HG02798 (cell line): Measurements from ENCODE around the gene ENDOV.

Experiments used
- ATAC-seq: cut with Tn5 transposase; IDR thresholded peaks from one replicate; pipeline ENCODE4 v1.9.1; 2021; ENCODE audit warnings: mild to moderate bottlenecking; ENCODE audit not compliant: unreplicated experiment, poor library complexity

The ENDOV gene

DNA sequence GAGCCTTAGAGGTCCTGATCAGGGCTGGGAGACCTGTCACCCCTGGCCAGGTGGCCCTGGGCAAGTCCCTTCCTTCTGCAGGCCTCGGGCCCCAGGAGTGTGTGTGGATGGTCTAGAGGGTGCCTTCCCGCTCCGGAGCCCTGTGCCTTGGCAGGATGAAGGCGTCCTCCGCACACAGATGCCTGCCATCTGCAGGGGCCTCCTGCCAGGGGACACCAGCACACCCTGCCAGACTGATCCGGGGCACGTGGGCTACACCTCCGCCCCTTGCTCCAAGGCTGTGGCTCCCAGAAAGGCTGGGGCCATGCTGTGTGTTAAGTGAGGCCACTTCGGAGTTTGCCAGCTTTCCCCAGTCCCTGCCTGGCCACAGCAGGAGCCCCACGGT lies 30.8 kb downstream of the ENDOV start:
- ATAC-seq = no peak

DNA sequence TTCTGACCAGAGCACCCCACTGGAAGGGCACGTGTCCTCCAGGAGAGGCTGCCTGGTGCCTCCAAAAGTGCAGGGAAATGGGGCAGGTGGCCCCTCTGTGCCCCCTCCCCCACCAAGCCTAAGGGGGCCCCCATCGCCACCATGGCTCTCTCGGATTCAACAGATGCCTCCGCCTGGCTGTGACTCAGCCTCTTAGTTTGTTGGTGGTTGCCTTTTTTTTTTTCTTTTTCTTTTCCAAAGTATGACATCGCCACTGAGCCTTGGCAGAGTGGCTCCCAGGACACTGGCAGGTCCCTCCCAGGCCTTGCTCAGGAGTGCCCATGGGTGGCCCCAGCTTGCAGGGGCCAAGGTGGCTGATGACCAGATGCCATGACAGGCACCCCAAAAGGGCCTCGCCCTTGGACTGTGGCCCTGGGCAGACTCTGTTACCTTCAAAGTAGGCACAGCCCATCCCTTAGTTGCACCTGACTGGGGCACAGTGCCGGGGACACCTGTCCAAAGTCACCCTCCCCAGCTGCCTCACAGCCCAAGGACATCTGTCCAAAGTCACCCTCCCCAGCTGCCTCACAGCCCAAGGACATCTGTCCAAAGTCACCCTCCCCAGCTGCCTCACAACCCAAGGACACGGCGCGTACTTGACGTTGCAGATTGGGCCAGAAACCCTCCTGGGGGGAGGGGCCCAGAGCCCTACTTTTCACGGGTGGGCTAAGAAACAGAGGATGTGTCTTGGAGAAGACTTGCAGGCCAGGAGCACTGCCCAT lies 31.9 kb downstream of the ENDOV start:
- no peak for ATAC-seq

DNA sequence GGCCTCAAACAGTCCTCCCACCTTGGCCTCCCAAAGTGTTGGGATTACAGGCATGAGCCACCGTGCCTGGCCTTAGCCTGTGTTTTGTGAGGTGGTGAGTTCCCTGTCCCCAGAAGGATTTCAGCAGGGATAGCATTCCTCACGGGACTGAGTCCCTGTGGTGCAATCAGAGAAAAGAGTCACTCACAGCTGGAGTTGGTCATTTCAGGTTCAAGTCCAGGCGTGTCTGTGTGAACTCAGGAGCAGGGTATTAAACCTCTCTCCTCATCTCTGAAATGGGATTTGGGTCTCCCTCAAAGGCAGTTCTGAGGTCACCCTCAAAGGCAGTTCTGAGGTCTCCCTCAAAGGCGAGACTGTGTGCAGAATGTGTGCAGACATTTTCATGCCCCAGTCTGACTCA lies 32.8 kb downstream of the ENDOV start:
- ATAC-seq = no peak

DNA sequence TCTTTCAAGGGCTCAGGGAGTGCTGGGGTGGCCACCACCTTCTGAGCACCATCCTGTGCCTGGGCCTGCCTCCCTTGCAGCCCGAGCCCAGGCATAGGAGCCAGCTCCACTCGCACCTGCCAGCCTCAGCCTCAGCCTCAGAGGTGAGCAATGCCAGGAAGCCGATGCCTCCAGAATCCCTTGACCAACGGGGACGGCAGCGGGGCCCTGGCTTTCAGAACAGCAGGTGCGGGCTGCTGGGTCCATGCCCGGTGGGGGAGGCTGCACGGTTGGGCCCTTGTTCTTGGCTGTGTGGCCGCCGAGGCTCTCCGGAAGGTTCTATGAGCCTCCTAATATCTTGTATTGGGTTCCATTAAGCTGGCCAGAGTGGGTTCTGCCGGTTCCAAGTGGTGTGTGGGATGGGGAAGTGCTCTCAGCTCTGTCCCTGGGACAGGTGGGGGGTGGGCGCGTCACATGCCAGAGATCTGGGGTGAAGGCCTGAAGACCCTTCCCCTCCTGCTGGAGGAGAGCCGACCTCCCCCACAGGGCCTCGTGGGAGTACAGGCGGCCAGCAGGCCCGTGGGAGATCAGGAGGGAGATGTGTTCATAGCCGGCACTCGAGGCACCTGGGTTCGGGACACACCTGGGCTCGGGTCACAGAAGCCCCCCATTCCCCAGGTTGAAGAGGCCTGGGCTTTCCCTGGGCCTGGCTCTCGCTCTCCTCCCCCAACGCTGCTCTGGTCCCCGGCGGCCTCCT lies 34.4 kb downstream of the ENDOV start:
- ATAC-seq = no peak

DNA sequence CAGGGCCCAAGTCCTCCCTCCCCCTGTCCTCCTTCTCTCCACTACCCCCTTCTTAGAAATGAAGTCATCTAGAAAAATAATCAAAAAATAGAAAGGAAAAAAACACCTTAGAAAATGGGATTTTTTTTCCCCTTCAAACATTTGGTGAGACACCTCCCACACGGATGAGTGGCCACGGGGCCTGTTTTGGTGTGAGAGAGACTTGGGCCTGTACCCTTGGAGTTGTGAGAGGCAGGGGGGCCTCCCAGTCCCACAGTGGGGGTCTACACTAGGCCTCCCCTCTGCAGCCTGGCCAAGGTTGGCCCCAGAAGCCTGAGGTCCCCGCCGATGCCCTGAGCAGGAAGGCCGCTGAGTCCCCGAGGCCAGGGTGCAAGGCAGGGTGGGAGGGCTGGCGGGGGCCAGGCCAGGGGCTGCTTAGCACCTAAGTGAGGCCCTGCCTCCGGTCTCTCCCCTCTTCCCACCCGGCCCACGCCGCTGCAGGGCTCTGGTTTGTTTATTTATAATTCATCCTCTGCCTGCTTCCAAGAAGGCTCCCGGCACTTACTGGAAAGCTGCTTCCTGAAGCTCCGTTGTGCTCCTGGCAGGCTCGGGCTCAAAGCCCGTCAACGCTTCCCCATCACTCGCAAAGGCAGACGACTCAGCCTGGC lies 35.1 kb downstream of the ENDOV start:
- no peak for ATAC-seq

DNA sequence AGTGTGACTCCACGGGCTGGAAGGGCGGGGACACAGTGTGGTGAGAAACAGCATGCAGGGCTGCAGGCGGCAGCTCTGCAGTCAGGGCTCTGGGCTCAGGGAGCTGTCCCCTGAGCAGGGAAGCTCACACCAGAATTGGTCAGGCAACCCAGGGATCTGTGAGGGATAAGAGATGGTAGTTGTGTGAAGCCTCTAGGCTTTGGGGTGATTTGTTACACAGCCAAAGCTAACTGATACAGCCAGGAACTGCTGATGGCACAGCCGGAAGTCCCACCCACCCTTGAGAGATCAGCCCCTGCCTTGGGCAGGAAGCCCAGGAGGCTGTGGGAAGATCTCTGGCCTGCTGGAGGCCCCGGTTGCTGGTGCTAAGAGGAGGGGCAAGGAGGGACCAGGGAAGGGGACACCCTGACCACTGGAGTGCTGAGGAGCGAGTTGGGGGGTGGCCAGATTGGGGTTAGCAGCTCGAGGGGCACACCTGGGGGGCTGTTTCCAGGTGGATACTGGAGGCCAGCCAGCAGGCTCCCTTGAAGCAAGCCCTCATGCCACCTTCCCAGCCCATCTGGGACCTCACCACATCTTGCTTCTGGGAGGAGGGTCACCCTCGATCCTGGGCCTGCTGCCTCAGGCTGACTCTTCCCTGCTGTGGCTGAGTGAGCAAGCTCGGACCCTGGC lies 36.3 kb downstream of the ENDOV start:
- ATAC-seq = no peak

DNA sequence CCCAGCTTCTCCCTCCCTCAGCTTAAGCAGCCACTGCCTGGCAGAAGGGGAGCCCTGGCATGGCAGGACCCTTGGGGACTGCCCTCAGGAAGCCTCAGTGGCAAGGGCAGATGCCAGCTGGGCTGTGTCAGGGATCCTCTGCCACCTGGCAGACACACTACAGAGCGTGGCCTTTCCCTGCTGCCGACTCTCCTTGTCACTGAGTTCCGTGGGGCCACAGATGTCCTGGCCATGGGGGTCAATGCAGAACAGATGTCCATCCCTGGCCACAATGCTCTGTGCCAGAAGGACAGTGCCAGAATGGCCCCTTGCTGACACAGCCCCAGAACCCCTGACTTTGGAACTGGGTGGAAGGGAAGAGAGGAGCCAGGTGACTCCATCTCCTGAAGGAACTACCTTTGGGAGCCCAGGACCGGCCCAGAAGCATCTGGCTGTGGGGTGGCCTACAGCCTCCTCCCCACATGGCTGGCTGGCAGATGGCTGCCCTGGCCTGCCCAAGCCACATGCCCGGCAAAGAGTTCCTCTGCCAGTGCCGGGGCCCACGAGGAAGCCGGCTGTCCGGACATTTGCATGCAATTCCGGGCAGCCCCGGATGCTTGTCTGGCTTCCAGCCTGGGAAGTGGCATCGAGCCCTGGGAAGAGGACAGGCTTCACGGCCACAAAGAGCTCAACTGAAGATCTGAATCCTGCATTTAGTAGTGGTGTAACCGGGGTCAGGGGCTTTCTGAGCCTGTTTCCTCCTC lies 37.4 kb downstream of the ENDOV start:
- ATAC-seq = no peak

DNA sequence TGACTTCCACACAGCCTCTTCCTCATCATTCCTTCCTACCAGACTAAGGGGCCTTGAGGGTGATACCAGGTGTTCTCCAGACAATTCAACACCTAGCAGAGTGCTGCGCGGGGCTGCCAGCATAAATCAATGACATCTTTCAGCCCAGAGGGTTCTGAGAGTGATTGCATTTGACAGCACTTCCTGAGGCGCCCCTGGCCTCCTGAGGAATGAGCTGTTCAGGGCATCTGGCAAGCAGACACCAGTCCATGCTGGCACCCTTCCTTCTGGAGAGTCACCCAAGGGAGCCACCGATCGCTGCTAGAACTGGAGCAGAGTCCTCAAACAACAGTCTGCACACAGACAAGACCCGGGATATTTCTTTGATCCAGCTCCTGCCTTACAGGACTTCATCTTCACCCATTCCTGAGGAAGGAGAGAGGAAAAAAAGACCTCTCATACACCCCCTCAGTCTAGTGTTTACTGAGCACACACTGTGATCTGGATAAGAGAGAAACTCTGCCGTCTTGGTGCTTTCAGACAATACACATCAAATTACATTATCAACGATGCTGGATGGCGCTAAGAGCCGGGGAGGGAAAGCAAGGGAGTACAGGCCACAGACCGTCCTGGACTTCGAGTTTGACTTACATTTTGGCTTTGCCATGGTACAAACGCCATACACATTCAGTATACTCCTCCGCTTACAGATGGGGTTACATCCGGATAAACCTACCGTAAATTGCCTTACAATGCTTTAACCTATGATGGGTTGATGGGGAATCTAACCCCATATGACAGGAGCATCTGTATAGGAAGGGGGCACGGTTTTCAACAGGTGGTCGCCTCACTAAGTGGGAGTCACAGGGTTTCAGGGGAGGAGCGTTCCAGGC lies 38.4 kb downstream of the ENDOV start:
- no peak for ATAC-seq

DNA sequence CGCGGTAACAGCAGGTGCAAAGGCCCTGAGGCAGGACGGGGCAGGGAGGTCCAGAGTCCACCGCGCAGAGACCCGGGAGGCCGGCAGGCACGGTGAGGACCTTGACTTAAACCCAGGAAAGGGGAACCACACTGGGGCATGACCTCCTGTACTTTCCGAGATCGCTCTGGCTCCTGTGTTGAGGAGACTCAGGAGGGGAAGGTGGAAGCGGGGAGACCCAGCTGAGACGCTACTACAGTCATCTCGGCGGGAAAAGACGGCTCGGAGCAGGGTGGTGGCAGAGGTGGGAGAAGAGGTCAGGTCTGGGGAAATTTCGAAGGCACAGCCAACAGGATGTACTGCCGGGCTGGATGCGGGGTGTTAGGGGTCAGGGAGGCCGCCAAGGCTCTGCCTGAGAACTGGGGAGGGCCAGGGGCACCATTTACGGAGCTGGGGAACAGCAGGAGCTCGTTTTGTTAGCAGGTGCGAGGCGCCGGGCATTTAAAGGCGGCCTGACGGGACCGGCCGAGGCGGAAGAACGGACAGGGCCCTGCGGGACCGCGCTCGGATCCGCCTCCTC lies 39.1 kb downstream of the ENDOV start:
- ATAC-seq = no peak

DNA sequence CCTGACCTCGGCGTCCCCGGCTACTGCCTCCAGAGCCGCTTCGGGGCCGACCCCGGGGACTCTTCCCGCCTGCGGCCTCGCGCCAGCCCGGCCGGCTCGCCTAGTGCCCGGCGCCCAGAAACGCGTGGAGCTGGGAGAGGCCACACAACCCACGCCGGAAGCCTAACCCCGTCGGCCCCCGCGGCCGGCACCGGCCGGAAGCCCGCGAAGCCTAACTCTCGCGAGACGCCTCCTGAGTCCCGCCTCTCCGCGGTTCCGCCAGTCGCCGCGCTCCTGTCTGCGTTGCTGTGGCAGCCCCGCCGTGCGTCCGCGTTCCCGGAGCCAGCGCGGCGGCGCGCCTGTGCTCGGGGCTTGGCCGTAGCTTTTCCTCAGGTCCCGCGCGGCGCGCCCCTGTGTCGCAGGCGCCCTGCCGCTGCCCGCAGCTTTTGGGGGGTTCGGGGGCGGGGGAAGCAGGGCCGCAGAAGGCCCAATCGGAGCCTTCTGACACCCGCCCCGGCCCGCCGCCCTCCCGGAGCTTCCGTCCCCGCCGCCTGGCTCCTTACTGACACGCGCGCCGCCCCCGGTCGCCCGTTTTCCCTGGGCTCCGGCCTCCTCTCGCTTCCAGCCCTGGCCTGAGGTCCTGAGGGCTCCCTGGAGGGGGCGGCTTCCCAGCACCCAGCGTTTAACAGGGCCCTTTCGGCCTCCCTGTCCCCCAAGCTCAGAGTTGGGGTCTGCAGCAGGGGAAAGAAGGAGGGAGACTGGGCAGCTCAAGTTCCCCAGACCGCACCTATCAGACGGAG lies 39.8 kb downstream of the ENDOV start:
- ATAC-seq = peak; percentile 92

DNA sequence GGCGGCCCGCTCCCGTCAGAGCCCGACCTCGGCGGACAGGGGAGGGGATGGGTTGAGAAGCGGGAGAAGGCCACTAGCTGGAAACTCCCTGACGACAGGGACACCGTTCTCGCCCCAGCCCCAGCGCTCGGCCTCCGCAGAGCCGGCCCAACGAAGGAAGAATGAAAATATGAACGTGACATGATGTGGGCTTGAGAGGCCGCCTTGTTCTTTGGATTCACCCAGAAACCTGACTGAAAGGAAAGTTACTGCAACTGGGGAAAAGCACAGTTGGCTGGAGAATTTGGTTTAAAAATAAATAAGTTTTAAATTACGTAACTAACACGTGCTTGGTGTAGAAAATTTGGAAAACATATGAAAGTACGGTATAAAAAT lies 40.4 kb downstream of the ENDOV start:
- no peak for ATAC-seq

DNA sequence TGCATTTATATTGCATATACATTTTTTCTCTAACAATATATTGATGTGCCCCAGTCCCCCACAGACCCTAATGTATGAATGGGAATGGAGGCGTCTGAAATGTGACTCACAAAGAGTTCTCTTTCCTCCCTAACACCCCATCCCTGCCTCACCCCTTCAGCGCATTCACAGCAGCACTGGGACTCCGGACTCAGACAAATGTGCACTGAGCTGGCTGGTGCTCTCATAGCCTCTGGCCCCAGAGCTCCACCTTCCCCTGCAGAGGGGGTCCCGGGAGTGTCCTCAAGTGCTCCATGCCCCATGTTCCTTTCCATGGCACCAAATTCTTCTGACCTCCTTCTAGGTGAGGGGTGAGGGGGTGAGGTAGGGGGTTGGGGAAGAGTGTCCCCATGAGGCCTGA lies 40.8 kb downstream of the ENDOV start:
- no peak for ATAC-seq

DNA sequence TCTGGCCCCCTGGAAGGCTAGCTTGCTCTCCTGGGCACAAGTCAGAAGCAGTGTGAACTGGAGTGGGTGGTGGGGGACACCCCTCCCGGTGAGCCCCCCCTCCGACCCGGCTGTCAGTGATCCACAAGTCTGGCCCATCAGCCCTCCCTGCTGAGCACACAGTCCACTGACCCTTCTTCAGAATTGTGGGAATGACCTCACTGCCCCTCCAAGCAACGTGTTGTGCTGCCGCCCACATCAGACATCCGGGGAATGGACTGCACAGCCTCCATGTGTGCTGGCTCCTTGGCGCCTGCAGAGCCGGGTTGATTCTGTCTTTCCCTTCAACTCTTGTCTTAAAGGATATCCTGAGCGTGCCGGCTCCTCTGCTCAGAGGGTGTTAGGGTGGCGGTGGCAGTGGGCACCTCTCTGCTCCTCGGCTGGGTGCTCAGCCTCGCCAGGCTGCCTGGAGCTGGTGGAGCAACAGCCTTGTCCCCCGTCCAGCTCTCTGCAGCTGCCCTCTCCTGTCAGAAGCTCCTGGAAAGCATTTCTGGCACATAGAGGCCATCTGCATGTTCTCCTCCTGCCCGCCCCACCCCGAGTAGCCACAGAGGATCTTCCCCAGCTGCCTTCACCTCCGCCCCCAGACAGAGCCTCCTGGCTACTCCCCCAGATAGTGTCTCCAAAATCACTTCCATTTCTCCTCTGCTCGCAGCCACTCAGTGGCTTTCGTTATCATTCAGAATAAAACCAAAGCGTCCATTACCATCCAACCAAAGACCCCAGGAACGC lies 41.7 kb downstream of the ENDOV start:
- no peak for ATAC-seq

DNA sequence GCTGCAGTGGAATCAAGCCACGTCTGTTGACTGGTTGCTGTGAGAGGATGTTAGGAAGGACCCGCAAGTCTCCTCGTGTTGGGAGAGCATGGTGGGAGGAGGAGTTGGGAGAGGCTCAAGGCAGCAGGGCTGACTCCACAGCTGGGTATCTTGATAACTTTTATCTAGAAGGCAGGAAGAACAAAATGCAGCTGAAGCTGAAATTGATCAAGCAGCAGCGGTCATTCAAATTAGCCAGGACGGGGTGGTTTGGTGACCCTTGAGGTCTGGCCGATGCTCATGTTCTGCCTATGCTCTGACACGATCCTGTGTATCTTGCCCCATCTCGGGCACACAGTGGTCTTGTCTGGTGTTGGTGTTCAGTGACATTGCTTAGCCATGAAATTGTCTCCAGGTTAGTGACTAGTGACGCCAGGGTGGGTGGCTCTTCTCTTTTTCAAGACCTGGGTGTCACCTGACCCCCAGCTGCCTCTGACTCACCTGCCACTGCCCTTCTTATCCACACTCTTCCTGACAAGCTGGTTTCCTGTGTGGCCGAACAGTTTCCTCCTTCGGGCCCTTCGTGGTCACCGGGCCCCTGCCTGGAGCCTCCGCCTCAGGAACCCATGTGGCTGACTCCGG lies 42.4 kb downstream of the ENDOV start:
- ATAC-seq = no peak

DNA sequence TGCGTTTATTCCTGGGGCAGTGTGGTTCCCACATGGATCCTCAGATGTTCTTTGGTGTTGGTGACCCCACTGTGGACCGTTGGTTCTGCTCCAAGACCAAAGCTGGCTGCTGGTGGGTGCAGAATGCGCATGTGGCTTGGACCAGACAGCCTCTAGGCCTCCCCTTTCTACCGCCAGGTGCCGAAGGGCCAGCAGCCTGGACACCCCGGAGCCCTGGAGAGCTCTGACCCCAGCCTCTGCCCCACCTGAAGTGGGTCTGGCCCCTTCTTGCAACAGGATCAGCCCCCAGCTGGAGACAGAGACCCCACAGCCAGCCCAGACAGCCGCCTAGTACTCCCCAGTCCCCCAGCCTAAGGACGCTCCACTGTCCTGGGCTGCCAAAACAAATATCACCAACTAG lies 43.0 kb downstream of the ENDOV start:
- no peak for ATAC-seq

DNA sequence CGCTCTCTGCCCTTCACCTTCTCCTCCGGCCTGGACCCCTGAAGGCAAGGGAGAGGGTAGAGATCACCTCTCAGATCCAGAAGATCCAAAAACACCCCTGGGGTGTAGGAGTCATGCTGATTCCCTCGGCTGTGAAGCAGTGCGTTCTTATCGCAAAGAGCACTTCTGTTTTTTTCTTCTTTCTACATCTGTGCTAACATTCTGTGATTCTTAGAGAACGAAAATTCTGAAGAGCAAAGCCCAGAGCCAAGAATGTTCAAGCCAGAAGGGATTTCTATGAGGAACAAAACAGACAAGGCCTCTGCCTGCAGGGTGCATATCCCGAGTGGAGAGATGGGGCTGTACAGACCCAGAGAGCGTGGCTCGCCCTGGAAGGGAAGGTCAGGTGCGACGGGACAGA lies 44.3 kb downstream of the ENDOV start:
- no peak for ATAC-seq

DNA sequence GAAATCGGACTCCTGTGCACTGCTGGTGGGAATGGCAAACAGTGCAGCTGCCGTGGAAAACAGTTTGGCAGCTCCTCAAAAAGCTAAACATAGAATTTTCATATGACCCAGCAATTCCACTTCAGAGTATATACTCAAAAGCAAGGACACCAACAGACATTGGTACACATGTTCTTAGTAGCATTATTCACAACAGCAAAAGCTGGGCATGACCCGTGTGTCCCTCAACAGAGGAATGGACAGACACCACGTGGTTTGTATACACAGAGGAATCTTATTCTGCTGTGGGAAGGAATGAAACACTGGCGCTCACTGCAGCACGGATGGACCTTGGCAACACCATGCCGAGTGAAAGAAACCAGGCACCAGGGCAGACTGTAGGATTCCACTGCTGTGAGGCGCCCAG lies 45.5 kb downstream of the ENDOV start:
- ATAC-seq = no peak
